Measurements from ENCODE around the gene MAP3K4.

DNA sequence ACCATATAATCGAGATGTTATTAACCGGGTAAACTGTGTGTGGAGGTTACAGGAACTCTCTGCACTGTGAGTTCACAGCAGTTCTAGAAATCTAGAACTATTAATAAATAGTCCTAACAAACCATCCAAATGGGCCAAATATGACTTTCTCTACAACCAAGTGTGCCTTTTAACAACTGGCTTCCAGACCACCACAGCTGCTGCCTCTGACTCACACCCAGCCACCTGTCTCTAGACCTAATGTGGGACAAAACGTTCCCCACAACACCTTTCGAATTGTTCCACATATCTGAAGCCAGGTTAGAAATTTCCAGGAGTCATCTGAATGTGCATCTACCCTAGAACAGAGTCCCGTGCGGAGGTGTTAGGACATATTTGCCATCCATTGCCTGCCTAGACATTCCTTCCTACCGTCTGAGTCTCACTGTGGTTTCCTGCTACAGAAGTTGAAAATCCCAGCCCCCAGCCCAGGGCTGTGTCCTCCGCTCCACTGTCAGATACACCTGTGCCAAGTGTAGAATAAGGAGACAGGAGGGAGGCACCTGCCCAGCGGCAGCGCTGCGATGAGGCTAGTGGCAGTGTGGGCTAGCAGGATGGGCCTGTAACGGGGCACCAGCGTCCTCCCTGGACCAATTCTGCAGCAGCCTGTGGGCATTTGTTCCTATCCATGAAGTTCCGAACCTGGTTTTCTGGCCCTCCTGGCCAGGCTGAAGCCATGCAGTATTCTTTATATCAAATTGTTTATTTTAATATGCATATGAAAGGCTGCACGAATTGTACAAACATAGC is 28.5 kb upstream of the MAP3K4 start:
- TF ChIP-seq POLR2AphosphoS5 (IDR thresholded peaks at IDR 0.05; ENCODE audit: borderline replicate concordance, low read depth, low read length) (no peak), EZH2 (IDR thresholded peaks at IDR 0.05) (no peak)
